ENCODE results near the gene ACACA. TPM values are rescaled to one million over a fixed set of nuclear protein-coding genes. Genes with fewer than 3 reads are reported as not detected.

ACACA gene
- total RNA-seq, 1 donor from 2014 or later = 145 TPM

DNA sequence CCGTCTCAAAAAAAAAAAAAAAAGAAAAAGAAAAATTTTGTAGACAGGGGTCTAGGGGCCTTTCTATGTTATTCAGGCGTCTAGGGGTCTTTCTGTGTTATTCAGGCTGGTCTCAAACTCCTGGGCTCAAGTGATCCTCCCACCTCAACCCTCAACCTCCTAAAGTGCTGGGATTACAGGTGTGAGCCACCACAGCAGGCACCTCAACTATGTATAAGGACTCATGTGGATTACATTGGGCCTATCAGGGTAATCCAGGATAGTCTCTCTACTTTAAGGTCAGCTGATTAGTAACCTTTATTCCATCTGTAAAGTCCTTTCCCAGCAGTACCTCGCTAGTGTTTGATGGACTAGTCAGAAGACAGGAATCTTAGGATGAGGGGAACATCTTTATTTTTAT is 22.4 kb upstream of the ACACA start:
- no peaks in the 10 kb centered on the region for H3K36me3 Mint-ChIP-seq (ENCODE audit: unreplicated experiment)
- no peak overlapping the region for H3K4me3 Mint-ChIP-seq (ENCODE audit: unreplicated experiment)
- DNase-seq = no peak
- TF ChIP-seq, protein P1, sequence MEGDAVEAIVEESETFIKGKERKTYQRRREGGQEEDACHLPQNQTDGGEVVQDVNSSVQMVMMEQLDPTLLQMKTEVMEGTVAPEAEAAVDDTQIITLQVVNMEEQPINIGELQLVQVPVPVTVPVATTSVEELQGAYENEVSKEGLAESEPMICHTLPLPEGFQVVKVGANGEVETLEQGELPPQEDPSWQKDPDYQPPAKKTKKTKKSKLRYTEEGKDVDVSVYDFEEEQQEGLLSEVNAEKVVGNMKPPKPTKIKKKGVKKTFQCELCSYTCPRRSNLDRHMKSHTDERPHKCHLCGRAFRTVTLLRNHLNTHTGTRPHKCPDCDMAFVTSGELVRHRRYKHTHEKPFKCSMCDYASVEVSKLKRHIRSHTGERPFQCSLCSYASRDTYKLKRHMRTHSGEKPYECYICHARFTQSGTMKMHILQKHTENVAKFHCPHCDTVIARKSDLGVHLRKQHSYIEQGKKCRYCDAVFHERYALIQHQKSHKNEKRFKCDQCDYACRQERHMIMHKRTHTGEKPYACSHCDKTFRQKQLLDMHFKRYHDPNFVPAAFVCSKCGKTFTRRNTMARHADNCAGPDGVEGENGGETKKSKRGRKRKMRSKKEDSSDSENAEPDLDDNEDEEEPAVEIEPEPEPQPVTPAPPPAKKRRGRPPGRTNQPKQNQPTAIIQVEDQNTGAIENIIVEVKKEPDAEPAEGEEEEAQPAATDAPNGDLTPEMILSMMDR (IDR thresholded peaks at IDR 0.05; ENCODE audit: partially characterized antibody, unreplicated experiment) = no peak
- no peak overlapping the region for H3K27ac Mint-ChIP-seq (ENCODE audit: unreplicated experiment)
- H3K4me1 Mint-ChIP-seq (ENCODE audit: low read depth, unreplicated experiment) = no peaks in the 10 kb centered on the region
- H3K27me3 Mint-ChIP-seq (ENCODE audit: unreplicated experiment) = no peaks in the 10 kb centered on the region
- H3K9me3 Mint-ChIP-seq (ENCODE audit: unreplicated experiment) = no peaks in the 10 kb centered on the region

DNA sequence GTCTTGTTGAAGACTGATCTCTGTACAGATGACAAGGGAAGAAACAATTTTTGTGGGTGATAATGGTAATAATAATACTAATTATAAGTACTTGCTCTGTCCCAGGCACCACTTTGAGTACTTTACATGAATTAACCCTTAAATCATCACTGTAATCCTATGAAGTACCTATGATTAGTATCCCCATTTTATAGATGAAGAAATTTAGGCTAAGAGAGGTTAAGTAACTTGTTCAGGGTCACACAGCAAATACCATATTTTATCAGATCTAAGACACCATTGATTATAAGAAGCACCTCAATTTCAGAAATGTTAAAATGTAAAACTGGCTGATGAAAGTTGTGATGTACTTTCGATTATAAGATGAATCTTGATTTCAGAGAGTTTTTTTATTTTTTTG is 18.6 kb upstream of the ACACA start:
- no peak overlapping the region for H3K27ac Mint-ChIP-seq (ENCODE audit: unreplicated experiment)

GRCh38 chr17:37422971-37423625 is 16.5 kb upstream of the ACACA start:
- DNase-seq = no peak
- no peak overlapping the region for H3K27ac Mint-ChIP-seq (ENCODE audit: unreplicated experiment)
- no peak overlapping the region for H3K4me3 Mint-ChIP-seq (ENCODE audit: unreplicated experiment)
- H3K27me3 Mint-ChIP-seq (ENCODE audit: unreplicated experiment) = no peaks in the 10 kb centered on the region
- H3K9me3 Mint-ChIP-seq (ENCODE audit: unreplicated experiment) = peaks cover 1% of the 10 kb centered on the region
- TF ChIP-seq, protein P1 (IDR thresholded peaks at IDR 0.05; ENCODE audit: partially characterized antibody, unreplicated experiment) = no peak
- H3K4me1 Mint-ChIP-seq (ENCODE audit: low read depth, unreplicated experiment) = no peaks in the 10 kb centered on the region
- no peaks in the 10 kb centered on the region for H3K36me3 Mint-ChIP-seq (ENCODE audit: unreplicated experiment)

More for the DNA sequence above, 18.6 kb upstream of the ACACA start:
- H3K4me1 Mint-ChIP-seq (ENCODE audit: low read depth, unreplicated experiment) = no peaks in the 10 kb centered on the region
- no peaks in the 10 kb centered on the region for H3K36me3 Mint-ChIP-seq (ENCODE audit: unreplicated experiment)
- H3K27me3 Mint-ChIP-seq (ENCODE audit: unreplicated experiment) = no peaks in the 10 kb centered on the region
- no peak overlapping the region for H3K4me3 Mint-ChIP-seq (ENCODE audit: unreplicated experiment)
- TF ChIP-seq, protein P1 (IDR thresholded peaks at IDR 0.05; ENCODE audit: partially characterized antibody, unreplicated experiment) = no peak
- DNase-seq = no peak
- no peaks in the 10 kb centered on the region for H3K9me3 Mint-ChIP-seq (ENCODE audit: unreplicated experiment)

GRCh38 chr17:37417852-37418251 is 11.2 kb upstream of the ACACA start:
- Mint-ChIP-seq H3K36me3 (ENCODE audit: unreplicated experiment) (no peaks in the 10 kb centered on the region), H3K27me3 (ENCODE audit: unreplicated experiment) (no peaks in the 10 kb centered on the region), H3K4me3 (ENCODE audit: unreplicated experiment) (no peak overlapping the region), H3K27ac (ENCODE audit: unreplicated experiment) (no peak overlapping the region), H3K4me1 (ENCODE audit: low read depth, unreplicated experiment) (no peaks in the 10 kb centered on the region), H3K9me3 (ENCODE audit: unreplicated experiment) (peaks cover 1% of the 10 kb centered on the region)
- DNase-seq = no peak
- TF ChIP-seq, protein P1 (IDR thresholded peaks at IDR 0.05; ENCODE audit: partially characterized antibody, unreplicated experiment) = no peak

DNA sequence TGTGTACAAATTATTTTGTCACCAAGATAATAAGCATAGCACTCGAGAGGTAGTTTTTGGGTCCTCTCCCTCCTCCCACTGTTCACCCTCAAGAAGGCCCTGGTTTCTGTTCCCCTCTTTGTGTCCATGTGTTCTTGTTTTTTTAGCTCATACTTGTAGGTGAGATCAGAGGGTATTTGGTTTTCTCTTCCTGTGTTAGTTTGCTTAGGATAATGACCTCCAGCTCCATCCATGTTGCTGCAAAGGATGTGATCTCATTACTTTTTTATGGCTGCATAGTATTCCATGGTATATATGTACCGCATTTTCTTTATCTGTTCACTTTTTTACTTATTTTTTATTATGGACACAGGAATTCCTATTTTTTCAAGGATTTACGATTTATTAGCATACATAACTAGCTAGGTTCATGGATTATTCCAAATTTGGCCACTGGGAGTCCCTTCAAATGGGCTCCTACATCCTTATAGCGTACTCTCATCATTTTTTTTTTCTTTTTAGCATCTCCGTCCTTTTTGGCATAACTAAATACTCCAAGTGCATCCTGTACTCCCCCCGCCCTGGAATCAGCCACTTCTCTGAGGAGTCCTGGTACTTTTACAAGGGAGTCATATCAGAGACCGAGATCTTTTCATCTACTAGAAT is 7.4 kb upstream of the ACACA start:
- no peaks in the 10 kb centered on the region for H3K9me3 Mint-ChIP-seq (ENCODE audit: unreplicated experiment)
- no peaks in the 10 kb centered on the region for H3K36me3 Mint-ChIP-seq (ENCODE audit: unreplicated experiment)
- TF ChIP-seq, protein P1 (IDR thresholded peaks at IDR 0.05; ENCODE audit: partially characterized antibody, unreplicated experiment) = peak; percentile 26
- H3K4me3 Mint-ChIP-seq (ENCODE audit: unreplicated experiment) = no peak overlapping the region
- H3K27me3 Mint-ChIP-seq (ENCODE audit: unreplicated experiment) = no peaks in the 10 kb centered on the region
- no peak for DNase-seq
- H3K27ac Mint-ChIP-seq (ENCODE audit: unreplicated experiment) = no peak overlapping the region
- H3K4me1 Mint-ChIP-seq (ENCODE audit: low read depth, unreplicated experiment) = no peaks in the 10 kb centered on the region
